A549 (cell line): Measurements from ENCODE around the gene C16orf89. TPM values are rescaled to one million over a fixed set of nuclear protein-coding genes. Genes with fewer than 3 reads are reported as not detected.
"Not testable (repeated sequence)": the region's sequence is repeated elsewhere in the genome, so short reads cannot be mapped to it uniquely, and the experiment has no call there.

Source experiments
- ATAC-seq, 2 experiments: fragments of 200-7000 bp in 1 of 2; fragments of >200 bp in 1 of 2; cut with Nextera tagmentation in 1 of 2; cut with Tn5 transposase in 1 of 2; 3 replicates each; pipeline versions ENCODE4 v1.8.0 to v1.9.1; 2018 to 2020; ENCODE audit warnings: mild to moderate bottlenecking in 1 of 2, moderate library complexity in 1 of 2
- CTCF ChIA-PET: fragments of 300-600 bp; sonication (Branson Sonifier 250); formaldehyde crosslinking; extraction: SDS; loops from one replicate; lab custom pipeline; 2021; ENCODE audit warnings: antibody characterized with exemption, inconsistent platforms; lab: Yijun Ruan, JAX
- POLR2A ChIA-PET: fragments of 350-600 bp; formaldehyde crosslinking; extraction: SDS; loops from one replicate; lab custom pipeline; 2021; ENCODE audit warnings: antibody characterized with exemption, inconsistent platforms; lab: Yijun Ruan, JAX
- DNase-seq, 2 experiments: peaks; one replicate each; pipeline versions ENCODE4 v3.0.0 to v3.0.0-alpha.2; 2011 to 2016; ENCODE audit warnings: low read depth in 1 of 2, low spot score in 1 of 2
- FAIRE-seq: peaks from 2 replicates; lab custom pipeline; 2011; peaks lifted over from hg19 to GRCh38; lab: Jason Lieb, UNC
- H3K27ac ChIP-seq, 2 experiments: fragments of >200 bp; sonication (Bioruptor Twin); formaldehyde crosslinking; 3 replicates each; pipeline ENCODE4 v1.5.1; 2016 to 2017
- H3K4me1 ChIP-seq: fragments of >200 bp; sonication (Bioruptor Twin); formaldehyde crosslinking; 3 replicates; pipeline ENCODE4 v1.6.1; 2016
- H3K4me2 ChIP-seq: fragments of >200 bp; sonication (Bioruptor Twin); formaldehyde crosslinking; 3 replicates; pipeline ENCODE4 v1.6.1; 2016
- H3K4me3 ChIP-seq: fragments of >200 bp; sonication (Bioruptor Twin); formaldehyde crosslinking; 3 replicates; pipeline ENCODE4 v1.5.1; 2016
- H3K9me3 ChIP-seq: fragments of >200 bp; sonication (Bioruptor Twin); formaldehyde crosslinking; 3 replicates; pipeline ENCODE4 v1.6.1; 2016
- BCL3 ChIP-seq: fragments of >200 bp; sonication (Bioruptor Twin); formaldehyde crosslinking; IDR thresholded peaks from 3 replicates; pipeline ENCODE4 v1.6.1; 2016
- CBX2 ChIP-seq: fragments of 200-600 bp; sonication (generic); IDR thresholded peaks from 2 replicates; pipeline ENCODE4 v1.6.1; 2016; ENCODE audit warnings: low read depth, mild to moderate bottlenecking, borderline replicate concordance
- EHF ChIP-seq: fragments of 250-450 bp; sonication (Bioruptor Pico); IDR thresholded peaks from 2 replicates; pipeline ENCODE4 v1.5.0; 2020; ENCODE audit warnings: mild to moderate bottlenecking
- FOSB ChIP-seq: fragments of 250-450 bp; sonication (Bioruptor Pico); IDR thresholded peaks from 2 replicates; pipeline ENCODE4 v1.5.0; 2020; ENCODE audit warnings: mild to moderate bottlenecking, moderate library complexity
- FOSL2 ChIP-seq, 2 experiments: fragments of 450-650 bp in 1 of 2; fragments of >200 bp in 1 of 2; sonication (Bioruptor Twin) in 1 of 2; formaldehyde crosslinking; IDR thresholded peaks; 2 replicates each; pipeline versions ENCODE4 v1.5.0 to v1.6.1; 2016 to 2020; ENCODE audit warnings: mild to moderate bottlenecking in 1 of 2, moderate library complexity in 1 of 2
- FOXS1 ChIP-seq: fragments of 250-450 bp; sonication (Bioruptor Pico); IDR thresholded peaks from 2 replicates; pipeline ENCODE4 v1.5.0; 2020; ENCODE audit warnings: mild to moderate bottlenecking, moderate library complexity
- GATA3 ChIP-seq: IDR thresholded peaks from 2 replicates; pipeline ENCODE4 v1.6.1; 2012; ENCODE audit warnings: borderline replicate concordance
- JUNB ChIP-seq: fragments of >200 bp; sonication (Bioruptor Twin); formaldehyde crosslinking; IDR thresholded peaks from 2 replicates; pipeline ENCODE4 v1.6.1; 2016
- MYC ChIP-seq: IDR thresholded peaks from 2 replicates; pipeline ENCODE4 v1.6.1; 2012; ENCODE audit warnings: mild to moderate bottlenecking, inconsistent platforms, low read length, improper control_type of control experiment, borderline replicate concordance
- PHF8 ChIP-seq: fragments of 200-600 bp; sonication (generic); IDR thresholded peaks from 2 replicates; pipeline ENCODE4 v1.6.1; 2016; ENCODE audit warnings: low read depth, mild to moderate bottlenecking, antibody characterized with exemption, moderate library complexity, borderline replicate concordance
- RARB ChIP-seq: fragments of 250-450 bp; sonication (Bioruptor Pico); IDR thresholded peaks from 2 replicates; pipeline ENCODE4 v1.8.0; 2021; ENCODE audit warnings: mild to moderate bottlenecking, moderate library complexity
- SREBF2 ChIP-seq: fragments of 450-650 bp; IDR thresholded peaks from 2 replicates; pipeline ENCODE4 v1.6.1; 2014; ENCODE audit warnings: mild to moderate bottlenecking, moderate library complexity
- TFCP2L1 ChIP-seq: fragments of 250-450 bp; sonication (Bioruptor Pico); IDR thresholded peaks from 2 replicates; pipeline ENCODE4 v1.5.0; 2021; ENCODE audit warnings: mild to moderate bottlenecking
- TP53 ChIP-seq: fragments of 250-450 bp; sonication (Bioruptor Pico); IDR thresholded peaks from 2 replicates; pipeline ENCODE4 v1.5.0; 2021; ENCODE audit warnings: mild to moderate bottlenecking, moderate library complexity
- ZSCAN20 ChIP-seq: fragments of 250-450 bp; sonication (Bioruptor Pico); IDR thresholded peaks from 2 replicates; pipeline ENCODE4 v1.8.0; 2022; ENCODE audit warnings: mild to moderate bottlenecking, moderate library complexity
- WGBS: methylation state at CpG from one replicate; pipeline ENCODE4 v1.1.6; 2017; ENCODE audit errors: missing lambda C conversion rate; 5-methylcytosine and 5-hydroxymethylcytosine counted together
- polyA plus RNA-seq, 4 experiments: library from polyadenylated mRNA; depleted of rRNA in 3 of 4; stranded (reverse); fragments of >200 nt; fragmentation: RNase III in 1 of 4; extraction: RNeasy Plus Mini Kit Qiagen cat#74134 plus additional on column Dnase treatment in 1 of 4; gene quantifications; 2 replicates in 3 of 4; 3 replicates in 1 of 4; pipeline ENCODE4 v1.2.3, GENCODE V29; 2011 to 2017
- TF ChIP-seq, protein P1 (sequence below): IDR thresholded peaks from 2 replicates; pipeline ENCODE4 v1.6.1; 2012
- TF ChIP-seq, protein P2 (sequence below): fragments of >200 bp; sonication (Bioruptor Twin); formaldehyde crosslinking; IDR thresholded peaks from 2 replicates; pipeline ENCODE4 v1.6.1; 2016

Gene C16orf89
- polyA plus RNA-seq, 2 of the 4 experiments (the other 2 are of a cell fraction): not detected

DNA sequence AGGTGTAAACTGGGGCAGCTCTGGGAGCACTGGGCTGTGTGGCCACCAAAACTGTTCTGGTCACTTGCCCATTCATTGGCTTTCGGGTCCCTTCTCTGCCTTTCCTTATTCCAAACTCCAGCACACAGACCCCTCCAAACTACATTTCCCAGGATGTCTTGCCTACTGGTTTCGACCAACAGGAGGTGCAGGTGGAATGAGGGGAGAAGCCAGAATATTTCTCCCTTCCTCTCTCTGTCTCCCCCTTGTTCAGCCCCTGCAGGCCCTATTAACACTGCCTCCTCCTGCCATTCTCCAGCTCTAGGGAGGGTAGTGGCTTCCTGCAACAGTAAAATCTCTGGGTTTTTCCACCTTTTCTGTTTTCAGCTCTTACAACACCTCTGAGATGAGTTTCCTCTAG is 18.8 kb downstream of the C16orf89 start:
- H3K4me3 ChIP-seq: no peak overlapping the region
- DNase-seq (no peak), FAIRE-seq (no peak), ATAC-seq (no peak)
- ChIA-PET CTCF (interaction anchor here (1.2 kb wide), 2 partner anchors 10 to 11 kb away, joined by 5 read pairs; no protein-coding TSS in a partner anchor), POLR2A (no interaction called here)
- no peak overlapping the region for H3K27ac ChIP-seq
- H3K4me2 ChIP-seq: no peak overlapping the region
- H3K9me3 ChIP-seq: no peaks in the 10 kb centered on the region
- no peaks in the 10 kb centered on the region; the same call in 2 of the 3 replicates for H3K4me1 ChIP-seq
- 0% methylated on average over 2 of the region's 2 CpGs for WGBS
- TF ChIP-seq JUNB: no peak
- no peak for TF ChIP-seq BCL3
- TF ChIP-seq GATA3: no peak
- no peak for TF ChIP-seq MYC

- Histone ChIP-seq H3K4me2 (no peak overlapping the region), H3K4me3 (no peak overlapping the region), H3K27ac (no peak overlapping the region), H3K4me1 (peaks cover 3% of the 10 kb centered on the region; the same call in 1 of the 3 replicates), H3K9me3 (no peaks in the 10 kb centered on the region)
- ATAC-seq: no peak
- FAIRE-seq: no peak
- ChIA-PET CTCF (interaction anchor here (0.6 to 1.3 kb wide), 5 partner anchors 8 to 323 kb away, joined by 3 read pairs; no protein-coding TSS in a partner anchor), POLR2A (no interaction called here)
- TF ChIP-seq PHF8 (no peak), FOXS1 (CRISPR knock-in tag) (no peak), EHF (CRISPR knock-in tag) (no peak), ZSCAN20 (no peak), FOSL2 (IDR thresholded peaks at IDR 0.05) (no peak), FOSL2 (CRISPR knock-in tag; IDR thresholded peaks at IDR 0.05) (no peak), FOSB (CRISPR knock-in tag) (no peak), SREBF2 (no peak), TP53 (CRISPR knock-in tag) (no peak), CBX2 (no peak)
- TF ChIP-seq, protein P1, sequence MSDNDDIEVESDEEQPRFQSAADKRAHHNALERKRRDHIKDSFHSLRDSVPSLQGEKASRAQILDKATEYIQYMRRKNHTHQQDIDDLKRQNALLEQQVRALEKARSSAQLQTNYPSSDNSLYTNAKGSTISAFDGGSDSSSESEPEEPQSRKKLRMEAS: no peak
- 45% methylated on average over 10 of the region's 10 CpGs for WGBS
- DNase-seq: no peak
Measured at GRCh38 chr16:5045499-5046115, 20.1 kb downstream of the C16orf89 start.

GRCh38 chr16:5044581-5044980 is 21.2 kb downstream of the C16orf89 start:
- FAIRE-seq, H3K4me3 ChIP-seq, H3K27ac ChIP-seq, POLR2A ChIA-PET, ATAC-seq, DNase-seq, H3K9me3 ChIP-seq, H3K4me1 ChIP-seq, H3K4me2 ChIP-seq: not testable (repeated sequence)
- CTCF ChIA-PET: interaction anchor here (0.7 to 1.3 kb wide), 3 partner anchors 9 to 16 kb away, joined by 3 read pairs; no protein-coding TSS in a partner anchor
- WGBS: 50% methylated on average over 11 of the region's 11 CpGs

DNA sequence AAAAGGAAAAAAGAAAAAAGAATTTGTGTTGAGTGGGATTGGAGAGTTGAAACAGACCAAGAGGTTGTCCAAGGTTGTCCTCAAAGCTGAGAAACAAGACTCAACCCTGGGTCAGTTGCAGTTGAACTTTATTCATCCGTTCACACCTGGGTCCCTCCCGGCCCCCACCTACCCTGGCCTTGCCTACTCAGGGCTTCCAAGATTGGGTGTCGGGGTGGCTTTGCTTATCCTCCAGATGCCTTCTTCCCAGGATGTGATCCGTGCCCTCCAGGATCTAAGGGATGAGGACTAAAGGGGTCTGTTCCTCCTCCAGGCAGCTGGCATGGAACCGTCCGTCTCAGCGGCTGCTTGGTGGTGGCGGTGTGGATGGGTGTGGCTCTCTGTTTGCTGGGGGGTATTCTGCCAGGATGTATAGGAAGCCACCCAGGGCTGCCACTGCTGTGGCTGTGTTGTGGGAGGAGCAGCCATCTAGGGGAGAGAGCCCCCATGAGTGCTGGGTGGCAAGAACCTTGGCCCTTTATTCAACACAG is 21.7 kb downstream of the C16orf89 start:
- WGBS: 58% methylated on average over 8 of the region's 8 CpGs
- no peak overlapping the region for H3K27ac ChIP-seq
- ChIA-PET CTCF (interaction anchor here (0.6 to 1.0 kb wide), 4 partner anchors 13 to 387 kb away, joined by 3 to 5 read pairs (median 4); no protein-coding TSS in a partner anchor), POLR2A (no interaction called here)
- H3K4me2 ChIP-seq: no peak overlapping the region
- ATAC-seq: no peak
- no peak for DNase-seq
- TF ChIP-seq RARB (CRISPR knock-in tag): no peak
- TF ChIP-seq TFCP2L1 (CRISPR knock-in tag): no peak
- TF ChIP-seq, protein P2, sequence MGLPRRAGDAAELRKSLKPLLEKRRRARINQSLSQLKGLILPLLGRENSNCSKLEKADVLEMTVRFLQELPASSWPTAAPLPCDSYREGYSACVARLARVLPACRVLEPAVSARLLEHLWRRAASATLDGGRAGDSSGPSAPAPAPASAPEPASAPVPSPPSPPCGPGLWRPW: no peak
- no peak for FAIRE-seq
- H3K4me1 ChIP-seq: peaks cover 3% of the 10 kb centered on the region; the same call in 1 of the 3 replicates
- no peaks in the 10 kb centered on the region for H3K9me3 ChIP-seq
- H3K4me3 ChIP-seq: no peak overlapping the region
